Ascending aorta (tissue), 2 donors: Measurements from ENCODE around the gene POLR1G. TPM values are rescaled to one million over a fixed set of nuclear protein-coding genes. Genes with fewer than 3 reads are reported as not detected.

Experiments used
- DNase-seq, 2 donors: peaks; one replicate each; pipeline ENCODE4 v3.0.0-alpha.2; 2019; ENCODE audit warnings: low spot score in 2 of 2
- H3K27ac ChIP-seq, 2 donors: fragments of 200-600 bp; sonication (generic); one replicate each; pipeline ENCODE4 v1.5.1; 2016 to 2017; ENCODE audit warnings: mild to moderate bottlenecking in 1 of 2
- H3K27me3 ChIP-seq: fragments of 200-600 bp; sonication (generic); one replicate; pipeline ENCODE4 v1.5.1; 2017
- H3K36me3 ChIP-seq, 2 donors: fragments of 200-600 bp; sonication (generic); one replicate each; pipeline ENCODE4 v1.5.1; 2016
- H3K4me1 ChIP-seq, 2 donors: fragments of 200-600 bp; sonication (generic); one replicate each; pipeline ENCODE4 v1.5.1; 2016 to 2017; ENCODE audit warnings: mild to moderate bottlenecking in 1 of 2
- H3K4me3 ChIP-seq, 2 donors: fragments of 200-600 bp; sonication (generic); one replicate each; pipeline ENCODE4 v1.5.1; 2016 to 2017; ENCODE audit warnings: mild to moderate bottlenecking in 1 of 2
- H3K9me3 ChIP-seq, 2 donors: fragments of 200-600 bp; sonication (generic); one replicate each; pipeline ENCODE4 v1.5.1; 2016
- intact Hi-C: fragments of 100-400 bp; cut with DNase I; formaldehyde crosslinking; loops from one replicate; pipeline ENCODE4 v1.15.1; 2023
- total RNA-seq: library from RNA; depleted of rRNA; stranded (reverse); fragments of >200 nt; gene quantifications from one replicate; pipeline ENCODE4 v1.1.0, GENCODE V29; 2016
- TF ChIP-seq, protein P1 (sequence below), 3 experiments: fragments of 200-600 bp in 2 of 3; fragments of 450-650 bp in 1 of 3; sonication (generic) in 2 of 3; IDR thresholded peaks; one replicate each; pipeline ENCODE4 v1.5.1; 2016 to 2019; ENCODE audit warnings: antibody characterized with exemption in 3 of 3, mild to moderate bottlenecking in 1 of 3, moderate library complexity in 1 of 3

The POLR1G gene
- total RNA-seq, 1 donor from 2014 or later, result 3.7 TPM

DNA sequence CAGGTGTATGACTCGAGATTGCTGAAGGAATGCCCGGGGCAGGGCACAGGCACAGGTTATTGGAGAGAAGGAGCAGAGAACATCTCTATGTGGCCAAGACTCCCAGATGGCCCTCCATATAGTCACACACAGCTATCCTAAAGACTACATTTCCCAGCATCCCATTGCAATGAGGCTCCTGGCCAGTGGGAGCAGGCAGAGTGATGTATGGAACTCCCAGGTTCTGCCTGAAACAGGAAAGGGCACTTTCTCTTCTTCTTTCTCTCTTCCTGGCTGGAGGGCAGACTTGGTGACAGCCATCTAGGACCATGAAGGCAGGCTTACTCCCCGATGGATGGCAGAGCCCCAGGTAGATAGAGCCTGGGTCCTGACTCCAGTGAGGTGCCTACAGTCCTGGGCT, 15.1 kb upstream of the POLR1G start:
- intact Hi-C loops, result no loop called here
- Histone ChIP-seq H3K27ac (no peak overlapping the region), H3K27me3 (no peaks in the 10 kb centered on the region), H3K36me3 (peaks cover 20 to 27% of the 10 kb centered on the region in 2 donors), H3K9me3 (no peaks in the 10 kb centered on the region), H3K4me3 (no peak overlapping the region), H3K4me1 (no peaks in the 10 kb centered on the region)
- TF ChIP-seq, protein P1, sequence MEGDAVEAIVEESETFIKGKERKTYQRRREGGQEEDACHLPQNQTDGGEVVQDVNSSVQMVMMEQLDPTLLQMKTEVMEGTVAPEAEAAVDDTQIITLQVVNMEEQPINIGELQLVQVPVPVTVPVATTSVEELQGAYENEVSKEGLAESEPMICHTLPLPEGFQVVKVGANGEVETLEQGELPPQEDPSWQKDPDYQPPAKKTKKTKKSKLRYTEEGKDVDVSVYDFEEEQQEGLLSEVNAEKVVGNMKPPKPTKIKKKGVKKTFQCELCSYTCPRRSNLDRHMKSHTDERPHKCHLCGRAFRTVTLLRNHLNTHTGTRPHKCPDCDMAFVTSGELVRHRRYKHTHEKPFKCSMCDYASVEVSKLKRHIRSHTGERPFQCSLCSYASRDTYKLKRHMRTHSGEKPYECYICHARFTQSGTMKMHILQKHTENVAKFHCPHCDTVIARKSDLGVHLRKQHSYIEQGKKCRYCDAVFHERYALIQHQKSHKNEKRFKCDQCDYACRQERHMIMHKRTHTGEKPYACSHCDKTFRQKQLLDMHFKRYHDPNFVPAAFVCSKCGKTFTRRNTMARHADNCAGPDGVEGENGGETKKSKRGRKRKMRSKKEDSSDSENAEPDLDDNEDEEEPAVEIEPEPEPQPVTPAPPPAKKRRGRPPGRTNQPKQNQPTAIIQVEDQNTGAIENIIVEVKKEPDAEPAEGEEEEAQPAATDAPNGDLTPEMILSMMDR (IDR thresholded peaks at IDR 0.05), result no peak
- no peak for DNase-seq

DNA sequence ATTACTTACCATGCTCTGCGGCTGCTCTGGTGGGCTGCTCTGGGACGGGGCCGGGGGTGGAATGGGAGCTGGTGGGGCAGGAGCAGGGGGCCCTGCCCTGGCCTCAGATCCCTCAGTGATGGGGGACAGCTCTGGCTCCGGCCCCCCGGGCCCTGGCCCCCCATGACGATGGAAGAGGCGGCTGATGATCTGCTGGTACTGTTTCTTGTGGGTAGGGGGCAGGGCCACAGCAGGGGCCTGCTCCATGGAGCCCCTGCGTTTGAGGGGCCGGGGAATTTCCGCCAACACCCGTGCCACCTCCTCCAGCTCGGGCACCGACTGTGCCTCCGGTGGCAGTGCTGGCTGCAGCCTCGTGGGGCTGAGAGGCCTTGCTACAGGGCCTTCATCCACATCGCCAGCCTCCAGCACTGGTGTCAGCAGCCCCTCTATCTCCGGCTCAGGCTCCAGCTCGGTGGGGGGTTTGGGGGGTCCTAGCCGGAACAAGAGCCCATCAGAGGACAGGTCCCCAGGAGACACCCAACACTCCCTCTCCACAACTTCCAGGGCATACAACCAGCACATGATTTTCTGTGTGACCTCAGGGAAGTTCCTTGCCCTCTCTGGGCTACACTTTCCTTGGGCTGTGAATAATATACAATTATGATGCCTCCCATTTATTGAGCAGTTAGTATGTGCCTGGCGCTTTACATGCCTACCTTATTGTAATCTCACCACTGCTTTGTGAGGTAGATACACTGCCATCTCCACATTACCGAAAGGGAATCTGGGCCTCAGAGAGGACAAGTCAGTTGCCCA, 14.4 kb upstream of the POLR1G start:
- Histone ChIP-seq H3K4me1 (no peaks in the 10 kb centered on the region), H3K27ac (no peak overlapping the region), H3K36me3 (peaks cover 25 to 30% of the 10 kb centered on the region in 2 donors), H3K27me3 (no peaks in the 10 kb centered on the region), H3K9me3 (no peaks in the 10 kb centered on the region), H3K4me3 (no peak overlapping the region)
- DNase-seq, result no peak
- TF ChIP-seq, protein P1 (IDR thresholded peaks at IDR 0.05), result no peak
- intact Hi-C loops, result no loop called here

DNA sequence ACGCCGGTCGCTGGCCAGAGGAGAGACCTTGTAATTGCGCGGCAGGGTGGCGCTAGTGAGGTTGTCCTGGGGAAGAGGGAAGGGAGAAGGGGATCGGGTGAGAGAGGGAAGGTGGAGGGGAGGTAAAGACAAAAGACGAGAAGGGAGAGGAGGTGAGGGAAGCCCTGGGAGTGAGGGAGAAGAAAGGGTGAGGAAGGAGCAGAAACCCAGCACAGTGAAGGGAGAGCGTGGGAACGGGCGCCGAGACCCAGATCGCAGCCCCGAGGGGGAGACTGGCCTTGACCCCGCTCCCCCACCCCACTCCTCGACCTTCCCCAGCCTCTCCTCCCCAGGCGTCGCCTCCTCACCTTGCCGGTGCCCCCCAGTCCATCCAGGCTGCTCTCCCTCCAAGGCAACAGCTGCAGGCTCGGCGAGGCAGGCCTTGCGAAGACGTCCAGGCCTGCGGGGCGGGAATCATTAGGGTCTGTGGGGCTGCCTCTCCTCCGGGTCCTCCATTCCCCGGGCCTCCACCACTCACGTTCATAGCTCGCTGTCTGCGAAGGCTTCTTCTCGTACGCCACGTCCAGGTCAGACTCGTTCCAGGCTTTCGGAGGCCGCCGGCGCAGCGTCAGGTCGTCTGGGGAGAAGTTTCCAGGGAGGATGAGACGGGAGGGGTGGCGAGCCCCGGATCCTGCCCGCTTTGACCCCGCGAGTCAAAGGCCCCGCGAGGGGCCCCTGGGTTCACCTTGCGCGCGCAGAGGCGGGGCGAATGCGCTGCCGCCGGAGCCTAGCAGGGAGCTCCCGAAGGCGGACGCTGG, 10.4 kb upstream of the POLR1G start:
- intact Hi-C loops, result no loop called here
- H3K9me3 ChIP-seq, result no peaks in the 10 kb centered on the region
- peaks cover 25 to 30% of the 10 kb centered on the region in 2 donors for H3K36me3 ChIP-seq
- H3K4me1 ChIP-seq, result peaks cover 0 to 6% of the 10 kb centered on the region in 2 donors
- DNase-seq, result no peak
- TF ChIP-seq, protein P1 (IDR thresholded peaks at IDR 0.05), result no peak
- no peaks in the 10 kb centered on the region for H3K27me3 ChIP-seq
- H3K27ac ChIP-seq, result no peak overlapping the region
- H3K4me3 ChIP-seq, result no peak overlapping the region

DNA sequence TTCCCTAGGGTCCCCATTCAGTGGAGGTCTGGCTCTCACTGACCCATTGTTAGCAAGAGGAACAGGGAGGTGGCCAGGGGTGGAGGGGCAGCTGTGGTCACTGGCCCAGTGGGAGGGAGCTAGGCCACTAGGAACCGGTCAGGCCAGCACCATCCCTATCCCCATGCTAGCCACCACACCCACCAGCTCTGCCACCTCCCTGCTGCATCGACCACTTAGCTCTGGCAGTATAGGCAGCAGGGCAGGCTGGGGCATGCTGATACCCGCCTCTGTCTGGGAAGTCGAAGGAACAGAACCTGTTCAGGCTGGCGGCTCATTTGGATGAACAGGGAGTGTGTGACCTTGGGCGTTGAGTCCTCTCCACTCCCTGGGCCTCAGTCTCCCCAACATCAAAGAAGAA, 6.3 kb upstream of the POLR1G start:
- Histone ChIP-seq H3K9me3 (no peaks in the 10 kb centered on the region), H3K4me3 (no peak overlapping the region), H3K36me3 (peaks cover 14% of the 10 kb centered on the region in 2 donors), H3K4me1 (peaks cover 5 to 29% of the 10 kb centered on the region in 2 donors), H3K27ac (no peak overlapping the region), H3K27me3 (no peaks in the 10 kb centered on the region)
- TF ChIP-seq, protein P1 (IDR thresholded peaks at IDR 0.05), result no peak
- intact Hi-C loops, result no loop called here
- no peak for DNase-seq

DNA sequence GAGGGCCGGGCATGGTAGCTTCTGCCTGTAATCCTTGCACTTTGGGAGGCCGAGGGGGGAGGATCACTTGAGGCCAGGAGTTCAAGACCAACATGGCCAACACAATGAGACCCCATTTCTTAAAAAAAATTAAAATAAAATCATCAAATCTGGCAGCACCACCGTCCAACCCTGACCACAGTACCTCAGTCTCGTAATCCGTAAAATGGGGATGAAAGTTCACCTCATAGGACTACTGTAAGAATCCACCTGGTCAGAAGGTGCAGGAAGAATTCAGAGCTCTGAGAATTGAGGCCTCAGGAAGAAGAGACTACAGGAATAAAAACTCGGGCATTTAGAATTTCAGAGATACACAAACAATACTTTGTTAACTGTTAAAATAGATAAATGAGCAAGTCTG, 4.6 kb upstream of the POLR1G start:
- no peaks in the 10 kb centered on the region for H3K27me3 ChIP-seq
- H3K4me1 ChIP-seq, result peaks cover 6 to 31% of the 10 kb centered on the region in 2 donors
- no peaks in the 10 kb centered on the region for H3K9me3 ChIP-seq
- peak overlapping the region in 1 of 2 donors; percentile 48 for H3K27ac ChIP-seq
- H3K36me3 ChIP-seq, result peaks cover 0 to under 1% of the 10 kb centered on the region in 2 donors
- DNase-seq, result no peak
- intact Hi-C loops, result no loop called here
- H3K4me3 ChIP-seq, result no peak overlapping the region
- TF ChIP-seq, protein P1 (IDR thresholded peaks at IDR 0.05), result no peak
